DOHH2 (cell line): ENCODE data around the gene DIP2C.

Experiments used
- EZH2phosphoT487 ChIP-seq: fragments of 200-600 bp; sonication (generic); IDR thresholded peaks from 2 replicates; pipeline ENCODE4 v1.6.1; 2017; ENCODE audit warnings: borderline replicate concordance, mild to moderate bottlenecking, antibody characterized with exemption, low read length, moderate library complexity, mixed read lengths
- TF ChIP-seq, protein P1 (sequence below): fragments of 200-600 bp; sonication (generic); IDR thresholded peaks from one replicate; pipeline ENCODE4 v1.5.1; 2014; ENCODE audit warnings: antibody characterized with exemption, mild to moderate bottlenecking, low read depth, low read length; ENCODE audit not compliant: poor library complexity, severe bottlenecking

- TF ChIP-seq, protein P1, sequence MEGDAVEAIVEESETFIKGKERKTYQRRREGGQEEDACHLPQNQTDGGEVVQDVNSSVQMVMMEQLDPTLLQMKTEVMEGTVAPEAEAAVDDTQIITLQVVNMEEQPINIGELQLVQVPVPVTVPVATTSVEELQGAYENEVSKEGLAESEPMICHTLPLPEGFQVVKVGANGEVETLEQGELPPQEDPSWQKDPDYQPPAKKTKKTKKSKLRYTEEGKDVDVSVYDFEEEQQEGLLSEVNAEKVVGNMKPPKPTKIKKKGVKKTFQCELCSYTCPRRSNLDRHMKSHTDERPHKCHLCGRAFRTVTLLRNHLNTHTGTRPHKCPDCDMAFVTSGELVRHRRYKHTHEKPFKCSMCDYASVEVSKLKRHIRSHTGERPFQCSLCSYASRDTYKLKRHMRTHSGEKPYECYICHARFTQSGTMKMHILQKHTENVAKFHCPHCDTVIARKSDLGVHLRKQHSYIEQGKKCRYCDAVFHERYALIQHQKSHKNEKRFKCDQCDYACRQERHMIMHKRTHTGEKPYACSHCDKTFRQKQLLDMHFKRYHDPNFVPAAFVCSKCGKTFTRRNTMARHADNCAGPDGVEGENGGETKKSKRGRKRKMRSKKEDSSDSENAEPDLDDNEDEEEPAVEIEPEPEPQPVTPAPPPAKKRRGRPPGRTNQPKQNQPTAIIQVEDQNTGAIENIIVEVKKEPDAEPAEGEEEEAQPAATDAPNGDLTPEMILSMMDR: no peak
- no peak for TF ChIP-seq EZH2phosphoT487
Measured at GRCh38 chr10:646118-646524, 43.3 kb downstream of the DIP2C start.
